Measurements from ENCODE around the gene AIFM1.

DNA sequence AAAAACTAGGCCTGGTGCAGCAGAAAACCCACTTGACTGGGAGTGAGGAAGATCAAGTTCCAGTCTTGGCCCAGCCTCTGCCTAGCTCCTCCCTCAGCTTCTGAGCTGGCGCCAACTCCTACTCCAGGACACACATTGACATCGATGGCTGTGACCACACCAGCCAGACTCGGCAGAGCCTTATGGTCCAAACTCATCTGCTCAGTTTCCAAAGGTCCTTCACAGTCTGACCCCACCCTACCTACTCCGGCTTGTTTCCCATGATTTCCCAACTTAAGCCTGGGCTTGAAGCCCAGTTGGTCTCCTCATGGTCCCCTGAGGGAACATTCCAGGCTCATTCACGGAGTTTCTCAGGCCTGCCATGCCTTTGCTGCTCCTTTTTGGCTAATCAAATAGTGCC, 65.5 kb downstream of the AIFM1 start:
- TF ChIP-seq MYC (IDR thresholded peaks at IDR 0.05; ENCODE audit: borderline replicate concordance, low read length) (no peak), RAD21 (conservative IDR thresholded peaks at IDR 0.05 in 1 of 2, IDR thresholded peaks at IDR 0.05 in 1 of 2) (no peak), POLR2A (IDR thresholded peaks at IDR 0.05; ENCODE audit: low read length) (no peak), RCOR1 (IDR thresholded peaks at IDR 0.05; ENCODE audit: low read depth, low read length) (no peak), EP300 (IDR thresholded peaks at IDR 0.05) (no peak), EHMT2 (IDR thresholded peaks at IDR 0.05; ENCODE audit: low read depth) (no peak)
- TF ChIP-seq, protein P1, sequence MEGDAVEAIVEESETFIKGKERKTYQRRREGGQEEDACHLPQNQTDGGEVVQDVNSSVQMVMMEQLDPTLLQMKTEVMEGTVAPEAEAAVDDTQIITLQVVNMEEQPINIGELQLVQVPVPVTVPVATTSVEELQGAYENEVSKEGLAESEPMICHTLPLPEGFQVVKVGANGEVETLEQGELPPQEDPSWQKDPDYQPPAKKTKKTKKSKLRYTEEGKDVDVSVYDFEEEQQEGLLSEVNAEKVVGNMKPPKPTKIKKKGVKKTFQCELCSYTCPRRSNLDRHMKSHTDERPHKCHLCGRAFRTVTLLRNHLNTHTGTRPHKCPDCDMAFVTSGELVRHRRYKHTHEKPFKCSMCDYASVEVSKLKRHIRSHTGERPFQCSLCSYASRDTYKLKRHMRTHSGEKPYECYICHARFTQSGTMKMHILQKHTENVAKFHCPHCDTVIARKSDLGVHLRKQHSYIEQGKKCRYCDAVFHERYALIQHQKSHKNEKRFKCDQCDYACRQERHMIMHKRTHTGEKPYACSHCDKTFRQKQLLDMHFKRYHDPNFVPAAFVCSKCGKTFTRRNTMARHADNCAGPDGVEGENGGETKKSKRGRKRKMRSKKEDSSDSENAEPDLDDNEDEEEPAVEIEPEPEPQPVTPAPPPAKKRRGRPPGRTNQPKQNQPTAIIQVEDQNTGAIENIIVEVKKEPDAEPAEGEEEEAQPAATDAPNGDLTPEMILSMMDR (IDR thresholded peaks at IDR 0.05) = no peak
- TF ChIP-seq, protein P2, sequence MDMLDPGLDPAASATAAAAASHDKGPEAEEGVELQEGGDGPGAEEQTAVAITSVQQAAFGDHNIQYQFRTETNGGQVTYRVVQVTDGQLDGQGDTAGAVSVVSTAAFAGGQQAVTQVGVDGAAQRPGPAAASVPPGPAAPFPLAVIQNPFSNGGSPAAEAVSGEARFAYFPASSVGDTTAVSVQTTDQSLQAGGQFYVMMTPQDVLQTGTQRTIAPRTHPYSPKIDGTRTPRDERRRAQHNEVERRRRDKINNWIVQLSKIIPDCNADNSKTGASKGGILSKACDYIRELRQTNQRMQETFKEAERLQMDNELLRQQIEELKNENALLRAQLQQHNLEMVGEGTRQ (IDR thresholded peaks at IDR 0.05) = no peak
- TF ChIP-seq, protein P3, sequence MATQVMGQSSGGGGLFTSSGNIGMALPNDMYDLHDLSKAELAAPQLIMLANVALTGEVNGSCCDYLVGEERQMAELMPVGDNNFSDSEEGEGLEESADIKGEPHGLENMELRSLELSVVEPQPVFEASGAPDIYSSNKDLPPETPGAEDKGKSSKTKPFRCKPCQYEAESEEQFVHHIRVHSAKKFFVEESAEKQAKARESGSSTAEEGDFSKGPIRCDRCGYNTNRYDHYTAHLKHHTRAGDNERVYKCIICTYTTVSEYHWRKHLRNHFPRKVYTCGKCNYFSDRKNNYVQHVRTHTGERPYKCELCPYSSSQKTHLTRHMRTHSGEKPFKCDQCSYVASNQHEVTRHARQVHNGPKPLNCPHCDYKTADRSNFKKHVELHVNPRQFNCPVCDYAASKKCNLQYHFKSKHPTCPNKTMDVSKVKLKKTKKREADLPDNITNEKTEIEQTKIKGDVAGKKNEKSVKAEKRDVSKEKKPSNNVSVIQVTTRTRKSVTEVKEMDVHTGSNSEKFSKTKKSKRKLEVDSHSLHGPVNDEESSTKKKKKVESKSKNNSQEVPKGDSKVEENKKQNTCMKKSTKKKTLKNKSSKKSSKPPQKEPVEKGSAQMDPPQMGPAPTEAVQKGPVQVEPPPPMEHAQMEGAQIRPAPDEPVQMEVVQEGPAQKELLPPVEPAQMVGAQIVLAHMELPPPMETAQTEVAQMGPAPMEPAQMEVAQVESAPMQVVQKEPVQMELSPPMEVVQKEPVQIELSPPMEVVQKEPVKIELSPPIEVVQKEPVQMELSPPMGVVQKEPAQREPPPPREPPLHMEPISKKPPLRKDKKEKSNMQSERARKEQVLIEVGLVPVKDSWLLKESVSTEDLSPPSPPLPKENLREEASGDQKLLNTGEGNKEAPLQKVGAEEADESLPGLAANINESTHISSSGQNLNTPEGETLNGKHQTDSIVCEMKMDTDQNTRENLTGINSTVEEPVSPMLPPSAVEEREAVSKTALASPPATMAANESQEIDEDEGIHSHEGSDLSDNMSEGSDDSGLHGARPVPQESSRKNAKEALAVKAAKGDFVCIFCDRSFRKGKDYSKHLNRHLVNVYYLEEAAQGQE (IDR thresholded peaks at IDR 0.05) = no peak

Data from A549 (cell line).